GM12801 (cell line): ENCODE results near the gene SLC25A25.

Source experiments
- TF ChIP-seq, protein P1 (sequence below): IDR thresholded peaks from one replicate; pipeline ENCODE4 v1.5.1; 2011; ENCODE audit warnings: control low read depth; ENCODE audit not compliant: insufficient read length; ENCODE audit errors: extremely low read depth

The SLC25A25 gene

DNA sequence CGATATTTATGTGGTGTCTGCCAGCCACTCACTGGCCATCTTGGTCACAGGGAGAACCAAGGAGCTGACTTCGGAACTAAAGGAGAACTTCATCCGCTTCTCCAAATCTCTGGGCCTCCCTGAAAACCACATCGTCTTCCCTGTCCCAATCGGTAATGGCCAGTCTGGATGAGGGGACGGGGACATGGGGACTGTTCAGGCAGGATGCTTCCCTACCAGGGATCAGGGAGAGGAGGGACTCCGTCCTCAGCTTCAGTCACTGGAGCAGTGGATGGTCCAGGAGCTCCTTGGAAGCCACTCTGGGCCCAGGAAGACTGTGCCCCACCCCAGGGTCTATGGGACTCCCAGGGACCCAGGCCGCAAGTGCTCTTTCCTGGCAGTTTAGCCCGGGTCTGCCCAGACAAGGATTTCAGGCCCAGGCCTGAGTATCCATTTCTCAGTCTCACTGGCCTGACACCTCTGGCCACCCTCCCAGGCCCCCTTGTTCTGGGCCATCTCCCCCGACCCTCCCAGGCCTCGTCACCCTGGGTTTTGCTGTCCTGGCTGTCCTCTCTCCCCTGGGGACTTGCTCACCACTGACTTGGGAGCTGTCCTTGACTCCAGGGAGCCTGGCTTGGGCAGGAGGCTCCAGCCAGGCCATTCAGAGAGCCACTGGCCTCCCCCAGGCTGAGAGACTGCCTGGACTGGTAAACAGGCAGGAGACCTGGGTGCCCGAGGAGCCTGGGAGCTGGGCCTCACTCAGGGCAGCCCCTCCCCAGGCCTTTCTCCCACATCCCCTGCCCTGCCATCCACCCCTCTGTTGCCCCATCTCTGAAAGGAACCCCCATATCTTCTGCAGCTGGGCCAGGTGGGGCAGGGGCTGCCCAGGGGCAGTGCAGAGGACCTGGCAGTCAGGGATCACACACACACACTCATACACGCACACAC, 84.4 kb downstream of the SLC25A25 start:
- TF ChIP-seq, protein P1, sequence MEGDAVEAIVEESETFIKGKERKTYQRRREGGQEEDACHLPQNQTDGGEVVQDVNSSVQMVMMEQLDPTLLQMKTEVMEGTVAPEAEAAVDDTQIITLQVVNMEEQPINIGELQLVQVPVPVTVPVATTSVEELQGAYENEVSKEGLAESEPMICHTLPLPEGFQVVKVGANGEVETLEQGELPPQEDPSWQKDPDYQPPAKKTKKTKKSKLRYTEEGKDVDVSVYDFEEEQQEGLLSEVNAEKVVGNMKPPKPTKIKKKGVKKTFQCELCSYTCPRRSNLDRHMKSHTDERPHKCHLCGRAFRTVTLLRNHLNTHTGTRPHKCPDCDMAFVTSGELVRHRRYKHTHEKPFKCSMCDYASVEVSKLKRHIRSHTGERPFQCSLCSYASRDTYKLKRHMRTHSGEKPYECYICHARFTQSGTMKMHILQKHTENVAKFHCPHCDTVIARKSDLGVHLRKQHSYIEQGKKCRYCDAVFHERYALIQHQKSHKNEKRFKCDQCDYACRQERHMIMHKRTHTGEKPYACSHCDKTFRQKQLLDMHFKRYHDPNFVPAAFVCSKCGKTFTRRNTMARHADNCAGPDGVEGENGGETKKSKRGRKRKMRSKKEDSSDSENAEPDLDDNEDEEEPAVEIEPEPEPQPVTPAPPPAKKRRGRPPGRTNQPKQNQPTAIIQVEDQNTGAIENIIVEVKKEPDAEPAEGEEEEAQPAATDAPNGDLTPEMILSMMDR, result no peak

DNA sequence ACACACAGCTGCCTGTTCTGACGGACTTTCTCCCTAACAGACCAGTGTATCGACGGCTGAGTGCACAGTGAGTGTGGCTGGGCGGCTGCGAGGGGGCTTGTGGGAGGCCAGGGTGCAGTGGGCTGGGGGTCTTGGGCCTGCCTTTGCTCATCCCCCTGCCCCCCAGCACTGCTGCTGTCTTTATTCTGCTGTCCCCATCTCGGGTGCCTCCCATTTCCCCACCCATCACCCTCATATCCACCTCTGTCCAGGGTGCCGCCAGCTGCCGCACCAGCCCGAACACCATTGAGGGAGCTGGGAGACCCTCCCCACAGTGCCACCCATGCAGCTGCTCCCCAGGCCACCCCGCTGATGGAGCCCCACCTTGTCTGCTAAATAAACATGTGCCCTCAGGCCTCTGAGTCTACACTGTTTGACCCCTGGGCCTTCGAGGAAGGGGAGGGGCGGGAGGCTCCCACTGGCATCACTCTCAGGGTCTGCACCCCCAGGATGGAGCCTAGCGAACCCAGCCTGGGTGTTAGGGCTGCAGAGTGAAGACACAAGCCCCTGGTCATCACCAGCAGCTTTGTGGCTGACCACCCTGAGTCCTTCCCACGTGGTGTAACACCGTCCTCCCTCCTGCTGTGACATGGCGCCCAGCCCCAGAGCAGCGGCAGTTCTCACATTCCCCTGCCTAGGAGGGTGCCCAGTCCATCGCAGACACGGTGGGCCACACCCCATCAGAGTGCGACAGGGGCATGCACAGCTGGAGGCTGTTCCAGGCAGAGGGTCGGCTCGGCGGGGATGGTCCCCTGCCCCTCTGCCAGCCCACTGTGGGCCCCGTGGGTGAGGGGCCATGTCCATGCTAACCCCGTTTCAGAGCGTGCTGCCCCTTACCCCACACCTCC, 85.3 kb downstream of the SLC25A25 start:
- TF ChIP-seq, protein P1, result no peak

DNA sequence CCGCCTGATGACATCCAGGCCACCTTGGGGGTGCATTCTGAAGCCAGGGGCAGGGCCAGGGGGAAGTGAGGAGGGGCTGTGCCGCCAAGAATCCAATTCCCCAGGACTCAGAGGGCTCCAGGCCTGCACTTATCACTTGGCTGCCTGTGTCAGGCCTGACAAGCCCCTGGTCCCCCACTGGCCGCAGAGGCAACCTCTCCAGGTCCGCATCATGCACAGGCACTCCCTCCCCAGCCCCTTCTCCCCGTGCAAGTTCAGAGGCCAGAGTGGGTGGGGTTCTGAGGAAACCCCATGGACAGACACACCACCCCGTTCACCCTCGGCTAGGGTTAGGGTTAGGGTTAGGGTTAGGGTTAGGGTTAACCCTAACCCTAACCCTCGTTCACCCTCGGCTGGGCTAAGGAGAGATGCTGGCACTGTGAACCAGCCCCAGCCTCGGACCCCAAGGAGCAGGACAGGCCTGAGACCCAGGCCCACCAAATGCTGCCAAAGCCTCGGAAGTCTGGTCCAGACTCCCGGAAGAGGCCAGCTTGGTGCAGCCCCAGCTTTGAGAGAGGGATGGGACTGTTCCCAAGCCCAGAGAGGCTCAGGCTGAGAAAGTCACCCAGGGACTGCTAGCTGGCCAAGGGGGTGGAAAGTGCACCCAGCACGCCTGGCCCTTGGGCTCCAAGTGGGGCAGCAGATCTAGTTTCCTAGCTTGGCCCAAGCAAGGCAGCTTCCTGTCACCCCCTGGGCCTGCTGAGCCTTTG, 86.1 kb downstream of the SLC25A25 start:
- TF ChIP-seq, protein P1, result no peak

DNA sequence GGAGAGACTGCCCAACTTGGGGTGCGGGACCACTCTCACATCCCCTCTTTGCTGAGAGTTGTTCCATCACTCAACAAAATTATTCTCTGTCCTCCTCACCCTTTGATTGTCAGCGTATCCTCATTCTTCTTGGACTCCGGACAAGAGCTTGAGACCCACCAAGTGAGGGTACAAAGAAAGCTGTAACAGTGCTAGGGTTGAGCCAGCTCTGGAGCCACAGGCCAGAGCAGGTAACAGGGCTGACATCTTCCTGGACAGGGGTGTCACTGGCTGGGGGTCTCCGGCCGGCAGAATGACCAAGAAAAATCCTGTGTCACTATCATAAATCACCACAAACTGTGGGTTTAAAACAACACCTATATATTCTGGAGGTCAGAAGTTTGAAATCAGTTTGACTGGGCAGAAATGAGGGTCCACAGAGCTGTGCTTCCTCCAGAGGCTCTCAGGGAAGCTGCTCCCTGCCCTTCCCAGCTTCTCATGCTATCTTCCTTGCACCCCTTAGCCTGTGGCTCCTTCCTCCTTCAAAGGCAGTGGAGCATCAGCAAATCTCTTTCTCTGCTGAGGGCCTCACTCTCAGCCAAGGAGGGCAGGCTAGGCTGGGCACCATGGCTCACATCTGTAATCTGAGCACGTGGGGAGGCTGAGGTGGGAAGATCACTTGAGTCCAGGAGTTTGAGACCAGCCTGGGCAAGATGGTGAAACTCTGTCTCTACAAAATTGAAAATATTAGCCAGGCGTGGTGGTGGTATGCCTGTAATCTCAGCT, 87.9 kb downstream of the SLC25A25 start:
- TF ChIP-seq, protein P1, result no peak
